Activated T-helper 2 cell treated with anti-CD3 and anti-CD28 coated beads, Interferon-gamma antibody, Interleukin-2, Interleukin-4, amounts not matched to agents 10 μg/mL and 5 μg/mL and 100 μg/mL, durations not matched to agents 14 hours and 24 hours and 36 hours (primary cell): ENCODE data around the gene H6PD. TPM values are rescaled to one million over a fixed set of nuclear protein-coding genes. Genes with fewer than 3 reads are reported as not detected.

ENCODE experiments used
- DNase-seq: peaks from one replicate; pipeline ENCODE4 v3.0.0; 2021; ENCODE audit warnings: low spot score
- H3K27ac Mint-ChIP-seq: one replicate; pipeline ENCODE4 v1.8.0; 2021; ENCODE audit warnings: mixed read lengths
- H3K27me3 Mint-ChIP-seq: one replicate; pipeline ENCODE4 v1.8.0; 2021; ENCODE audit warnings: low read depth, mixed read lengths
- H3K36me3 Mint-ChIP-seq: one replicate; pipeline ENCODE4 v1.8.0; 2021; ENCODE audit warnings: low read depth, mixed read lengths
- H3K4me1 Mint-ChIP-seq: one replicate; pipeline ENCODE4 v1.8.0; 2021; ENCODE audit warnings: low read depth, mixed read lengths
- H3K4me3 Mint-ChIP-seq: one replicate; pipeline ENCODE4 v1.8.0; 2021; ENCODE audit warnings: low read depth, mild to moderate bottlenecking, moderate library complexity, mixed read lengths
- H3K9me3 Mint-ChIP-seq: one replicate; pipeline ENCODE4 v1.8.0; 2021; ENCODE audit warnings: mixed read lengths
- intact Hi-C: fragments of 100-400 bp; cut with micrococcal nuclease; formaldehyde crosslinking; loops from one replicate; pipeline ENCODE4 v1.15.1; 2023
- total RNA-seq: library from RNA; stranded (reverse); gene quantifications from 2 replicates; pipeline ENCODE4 v1.2.3, GENCODE V29; 2022

Gene H6PD
- total RNA-seq, 1 donor from 2014 or later, result 27.1 TPM

DNA sequence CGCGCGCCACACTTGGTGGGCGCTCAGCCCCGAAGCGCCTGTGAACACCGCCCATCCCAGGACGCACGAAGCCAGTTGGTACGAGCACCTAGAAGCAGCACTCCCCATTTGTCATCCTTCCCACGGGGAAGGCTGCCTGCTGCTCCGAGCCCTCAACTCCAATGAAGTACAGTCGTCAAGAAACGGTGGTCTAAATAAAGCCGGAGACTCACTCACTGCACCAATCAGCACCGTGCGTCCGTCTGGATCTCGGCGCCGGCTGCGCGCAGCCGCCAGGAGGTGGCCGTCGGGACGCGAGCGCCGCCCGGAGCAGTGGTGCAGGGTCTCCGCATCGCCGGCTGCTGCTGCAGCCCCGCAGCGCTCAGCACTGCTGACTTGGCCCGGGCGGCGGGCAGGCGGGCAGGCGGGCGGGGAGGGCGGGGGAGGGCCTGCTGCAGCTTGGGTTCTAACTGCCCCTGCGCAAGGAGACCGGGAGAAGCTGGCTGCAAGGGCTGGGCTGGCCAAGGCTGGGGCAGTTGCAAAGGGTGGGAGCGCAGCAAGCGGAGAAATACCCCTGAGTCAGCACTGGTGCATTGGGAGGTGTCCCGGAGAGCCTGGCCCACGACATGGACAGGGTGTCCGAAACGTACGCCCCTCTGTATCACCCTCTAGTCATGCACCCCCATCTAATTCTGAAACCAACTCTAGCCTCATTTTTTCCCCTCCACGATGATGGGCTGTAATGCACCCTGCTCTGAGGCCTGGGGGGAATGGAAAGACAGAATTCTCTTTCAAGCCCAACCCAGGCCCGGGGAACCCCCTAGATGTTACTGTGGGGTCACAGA is 35.8 kb upstream of the H6PD start:
- no peaks in the 10 kb centered on the region for H3K9me3 Mint-ChIP-seq
- intact Hi-C loops, result no loop called here
- H3K36me3 Mint-ChIP-seq, result no peaks in the 10 kb centered on the region
- H3K4me3 Mint-ChIP-seq, result no peak overlapping the region
- no peak overlapping the region for H3K27ac Mint-ChIP-seq
- peaks cover 47% of the 10 kb centered on the region for H3K4me1 Mint-ChIP-seq
- H3K27me3 Mint-ChIP-seq, result peaks cover 59% of the 10 kb centered on the region
- DNase-seq, result no peak

DNA sequence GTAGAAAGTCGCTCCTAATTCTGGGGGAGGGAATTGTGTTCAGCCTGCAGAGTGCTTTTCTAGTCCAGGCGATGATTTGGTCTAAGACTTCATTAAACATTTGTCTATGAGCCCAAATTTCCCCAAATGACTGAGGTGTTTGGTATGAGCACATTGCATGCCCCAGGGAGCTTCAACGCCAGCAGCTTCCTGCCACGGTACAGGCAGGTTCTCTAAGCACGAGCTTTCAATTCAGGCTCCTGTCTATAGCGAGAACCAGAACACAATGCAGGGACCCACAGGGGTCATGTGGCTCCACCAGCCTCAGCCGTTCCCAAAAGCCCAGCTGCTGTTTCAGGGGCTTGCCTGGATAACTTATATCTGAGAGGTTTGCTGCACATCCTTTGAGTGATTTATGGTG is 34.1 kb upstream of the H6PD start:
- intact Hi-C loops, result no loop called here
- Mint-ChIP-seq H3K27ac (no peak overlapping the region), H3K36me3 (no peaks in the 10 kb centered on the region), H3K27me3 (peaks cover 66% of the 10 kb centered on the region), H3K4me3 (no peak overlapping the region), H3K4me1 (peaks cover 50% of the 10 kb centered on the region), H3K9me3 (no peaks in the 10 kb centered on the region)
- DNase-seq, result no peak

DNA sequence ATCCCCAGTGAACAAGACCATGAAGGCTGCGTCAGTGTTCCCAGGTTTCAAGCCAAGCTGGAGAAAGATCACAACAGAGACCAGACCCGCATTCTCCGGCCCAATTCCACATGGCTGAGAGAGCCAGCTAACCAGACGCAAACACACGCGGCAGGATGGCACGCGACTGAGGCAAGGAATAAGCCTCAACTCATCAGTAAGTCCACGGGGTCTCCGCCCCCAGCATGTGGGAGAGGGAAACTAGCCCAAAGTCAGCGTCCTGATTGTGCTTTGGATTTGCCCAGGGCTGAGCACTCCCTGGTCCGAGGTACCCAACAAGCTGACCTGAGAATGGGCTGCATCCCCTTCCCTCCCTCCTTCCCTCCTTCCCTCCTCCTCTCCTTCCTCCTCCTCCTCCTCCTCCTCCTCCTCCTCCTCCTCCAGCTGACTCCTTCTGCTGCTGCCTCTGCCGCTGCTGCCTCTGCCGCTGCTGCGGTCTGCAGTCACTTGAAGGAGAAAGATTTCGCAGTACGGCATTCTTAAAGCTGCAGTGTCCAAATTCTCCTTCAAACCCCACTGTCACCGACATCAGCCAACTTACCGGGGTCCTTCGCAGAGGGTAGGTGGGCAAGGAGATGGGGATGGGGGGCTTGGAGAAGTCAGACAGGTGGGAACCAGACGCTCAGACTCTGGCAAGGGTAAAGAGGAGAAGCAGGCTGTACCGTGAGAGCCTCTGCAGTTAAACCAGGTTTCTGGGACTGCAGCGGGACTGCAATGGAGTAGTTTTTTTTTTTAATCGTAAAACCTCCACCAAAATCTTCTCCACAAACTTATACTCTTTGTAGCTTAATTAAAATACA is 33.0 kb upstream of the H6PD start:
- intact Hi-C loops, result no loop called here
- Mint-ChIP-seq H3K27ac (no peak overlapping the region), H3K4me3 (peak overlapping the region; percentile 36), H3K27me3 (peaks cover 70% of the 10 kb centered on the region), H3K9me3 (no peaks in the 10 kb centered on the region), H3K4me1 (peaks cover 41% of the 10 kb centered on the region), H3K36me3 (no peaks in the 10 kb centered on the region)
- no peak for DNase-seq

DNA sequence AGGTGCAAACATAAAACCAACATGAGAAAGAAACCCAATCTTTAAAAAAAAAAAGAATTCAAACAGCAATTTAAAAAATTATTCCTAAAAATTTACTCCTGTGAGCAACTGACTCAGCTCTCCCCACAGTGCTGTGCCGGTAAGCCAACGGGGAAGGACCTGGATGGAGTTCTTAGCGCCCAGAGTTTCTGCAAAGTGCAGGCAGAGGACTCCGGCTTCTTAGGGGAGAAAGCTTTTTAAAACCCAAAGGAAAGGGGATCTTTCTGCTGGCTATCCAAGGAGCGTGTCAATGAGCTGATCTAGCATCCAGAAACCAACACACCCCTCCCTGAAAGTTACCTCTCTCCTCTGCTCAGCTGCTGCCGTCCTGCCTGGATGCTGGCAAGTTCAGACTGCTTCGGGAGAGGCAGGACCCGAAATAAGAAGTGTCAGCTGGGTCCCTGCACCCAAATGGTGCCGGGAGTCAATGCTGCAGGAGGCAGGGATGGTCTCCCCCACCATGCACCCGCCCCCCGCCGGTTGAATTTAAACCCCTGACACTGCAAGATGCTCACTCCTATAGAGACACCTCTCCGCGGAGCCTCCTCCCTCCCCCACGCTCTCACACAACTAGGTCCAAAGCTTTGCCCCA is 32.2 kb upstream of the H6PD start:
- Mint-ChIP-seq H3K4me3 (peak overlapping the region; percentile 34), H3K4me1 (peaks cover 42% of the 10 kb centered on the region), H3K36me3 (no peaks in the 10 kb centered on the region), H3K27ac (no peak overlapping the region), H3K9me3 (no peaks in the 10 kb centered on the region), H3K27me3 (peaks cover 71% of the 10 kb centered on the region)
- intact Hi-C loops, result no loop called here
- no peak for DNase-seq

DNA sequence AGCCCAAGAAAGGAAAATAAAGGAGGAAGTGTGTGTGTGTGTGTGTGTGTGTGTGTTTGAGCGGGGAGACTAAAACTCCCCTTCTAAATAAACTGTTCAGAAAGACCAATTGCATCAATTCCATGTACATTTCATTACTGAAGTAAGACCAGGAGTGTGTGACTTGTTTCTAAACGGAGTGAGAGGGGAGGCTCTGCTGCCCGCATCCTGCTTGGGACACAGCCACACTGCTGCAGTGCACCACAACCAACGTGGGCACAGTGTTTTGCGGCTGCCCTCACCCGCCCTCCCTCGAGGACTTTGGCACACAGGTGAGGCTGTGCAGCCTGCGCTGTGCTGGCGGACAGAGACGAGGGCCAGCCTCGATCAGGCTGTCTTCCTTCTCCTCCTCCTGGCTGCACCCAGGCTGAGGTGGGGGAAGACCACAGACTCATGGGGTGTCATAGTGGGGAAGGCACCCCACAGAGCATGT is 31.0 kb upstream of the H6PD start:
- intact Hi-C loops, result no loop called here

DNA sequence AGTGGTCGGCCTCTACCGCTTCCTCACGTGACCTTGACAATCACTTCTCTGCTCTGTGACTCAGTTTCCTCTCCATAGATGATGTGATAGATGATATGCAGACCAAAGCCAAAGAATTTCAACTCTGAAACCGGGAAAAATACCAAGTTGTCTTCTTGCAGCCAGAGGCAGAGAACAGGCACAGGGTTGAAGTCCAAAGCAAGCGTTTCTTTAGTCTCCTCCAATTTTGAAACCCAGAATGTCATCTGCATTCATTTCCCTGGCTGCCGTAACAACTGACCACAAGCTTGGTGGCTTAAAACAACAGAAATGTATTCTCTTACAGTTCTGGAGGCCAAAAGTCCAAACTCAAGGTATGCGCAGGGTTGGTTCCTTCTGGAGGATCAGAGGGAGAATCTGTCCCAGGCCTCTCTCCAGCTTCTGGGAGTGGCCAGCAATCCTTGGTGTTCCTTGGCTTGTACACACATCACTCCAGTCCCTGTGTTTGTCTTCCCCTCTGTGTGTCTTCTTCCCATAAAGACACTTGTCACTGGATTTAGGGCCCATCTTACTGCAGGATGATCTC is 30.3 kb upstream of the H6PD start:
- Mint-ChIP-seq H3K4me1 (peaks cover 43% of the 10 kb centered on the region), H3K4me3 (no peak overlapping the region), H3K27ac (no peak overlapping the region), H3K27me3 (peaks cover 58% of the 10 kb centered on the region), H3K9me3 (no peaks in the 10 kb centered on the region), H3K36me3 (no peaks in the 10 kb centered on the region)
- intact Hi-C loops, result no loop called here
- DNase-seq, result no peak

More for the DNA sequence above, 31.0 kb upstream of the H6PD start:
- Mint-ChIP-seq H3K4me1 (peaks cover 43% of the 10 kb centered on the region), H3K36me3 (no peaks in the 10 kb centered on the region), H3K27me3 (peaks cover 63% of the 10 kb centered on the region), H3K9me3 (no peaks in the 10 kb centered on the region), H3K27ac (no peak overlapping the region), H3K4me3 (no peak overlapping the region)
- no peak for DNase-seq

DNA sequence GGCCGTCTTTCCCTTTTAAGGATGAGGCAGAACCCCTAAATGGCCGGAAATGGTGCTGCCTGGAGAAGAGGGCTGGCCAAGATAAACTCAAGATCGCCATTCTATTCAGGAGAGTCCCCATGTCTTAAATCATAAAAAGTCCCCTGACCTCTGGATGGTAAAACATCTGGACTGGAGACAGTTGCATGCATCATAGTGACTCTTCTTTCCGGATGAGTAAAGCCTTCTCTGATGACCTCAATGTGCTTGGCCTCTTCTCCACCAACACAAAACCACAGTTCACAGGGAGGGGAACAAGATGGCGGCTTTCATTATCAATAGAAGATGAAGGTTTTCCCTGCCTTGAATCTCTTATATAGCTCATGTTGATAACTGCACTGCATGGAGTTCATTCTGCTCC is 27.5 kb upstream of the H6PD start:
- Mint-ChIP-seq H3K36me3 (no peaks in the 10 kb centered on the region), H3K27ac (no peak overlapping the region), H3K4me3 (no peak overlapping the region), H3K27me3 (peaks cover 40% of the 10 kb centered on the region), H3K4me1 (peaks cover 34% of the 10 kb centered on the region), H3K9me3 (no peaks in the 10 kb centered on the region)
- DNase-seq, result no peak
- intact Hi-C loops, result loop anchor here (2.0 kb wide), 1 partner anchor 34 kb away; no protein-coding TSS in a partner anchor

DNA sequence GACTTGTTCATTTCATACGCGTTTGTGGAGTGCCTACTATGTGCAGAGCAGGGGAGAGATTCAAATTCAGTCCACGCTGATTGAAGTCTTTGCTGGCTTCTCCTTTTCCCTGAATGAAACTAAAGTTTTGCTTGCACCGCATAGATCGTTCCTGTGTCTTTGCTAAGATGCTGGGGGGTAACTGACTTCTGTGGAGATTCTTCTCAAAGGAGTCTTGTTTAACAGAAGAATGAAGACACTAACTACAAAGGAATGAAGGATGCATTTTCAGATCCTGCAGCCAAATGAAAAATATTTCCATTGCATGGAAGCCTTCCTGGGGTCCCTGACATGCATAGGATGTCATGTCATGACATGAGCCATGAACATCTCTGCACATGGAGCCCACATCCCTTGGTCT is 26.9 kb upstream of the H6PD start:
- H3K36me3 Mint-ChIP-seq, result no peaks in the 10 kb centered on the region
- DNase-seq, result no peak
- peaks cover 34% of the 10 kb centered on the region for H3K27me3 Mint-ChIP-seq
- peaks cover 30% of the 10 kb centered on the region for H3K4me1 Mint-ChIP-seq
- no peak overlapping the region for H3K4me3 Mint-ChIP-seq
- H3K27ac Mint-ChIP-seq, result no peak overlapping the region
- intact Hi-C loops, result loop anchor here (2.0 kb wide), 1 partner anchor 33 kb away; no protein-coding TSS in a partner anchor
- no peaks in the 10 kb centered on the region for H3K9me3 Mint-ChIP-seq

DNA sequence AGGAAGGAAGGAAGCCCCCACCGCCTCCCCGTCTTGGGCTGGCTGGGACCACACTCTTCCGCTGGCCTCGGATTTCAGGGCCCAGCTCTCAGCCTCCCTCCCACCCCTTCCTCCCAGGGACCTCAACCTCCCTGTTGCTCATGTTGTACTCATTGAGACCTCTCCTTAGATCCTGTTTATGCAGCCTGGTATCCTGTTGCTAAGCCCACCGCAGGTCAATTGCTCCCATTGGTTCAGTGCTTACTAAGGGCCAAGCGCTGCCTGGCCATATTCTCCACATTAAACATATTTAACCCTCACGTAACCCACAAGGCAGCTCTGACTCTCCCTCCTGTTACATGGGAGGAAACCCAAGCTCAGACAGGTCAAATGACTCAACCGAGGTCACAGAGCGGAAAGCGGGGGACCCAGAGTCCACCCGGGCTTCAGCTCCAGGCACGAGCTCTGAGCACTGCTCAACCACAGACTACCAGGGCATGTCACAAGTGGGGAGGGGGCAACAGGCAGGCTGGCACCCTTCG is 23.2 kb upstream of the H6PD start:
- Mint-ChIP-seq H3K36me3 (no peaks in the 10 kb centered on the region), H3K4me1 (peaks cover 16% of the 10 kb centered on the region), H3K9me3 (no peaks in the 10 kb centered on the region), H3K27ac (no peak overlapping the region), H3K4me3 (no peak overlapping the region), H3K27me3 (peaks cover 19% of the 10 kb centered on the region)
- DNase-seq, result no peak
- intact Hi-C loops, result no loop called here

DNA sequence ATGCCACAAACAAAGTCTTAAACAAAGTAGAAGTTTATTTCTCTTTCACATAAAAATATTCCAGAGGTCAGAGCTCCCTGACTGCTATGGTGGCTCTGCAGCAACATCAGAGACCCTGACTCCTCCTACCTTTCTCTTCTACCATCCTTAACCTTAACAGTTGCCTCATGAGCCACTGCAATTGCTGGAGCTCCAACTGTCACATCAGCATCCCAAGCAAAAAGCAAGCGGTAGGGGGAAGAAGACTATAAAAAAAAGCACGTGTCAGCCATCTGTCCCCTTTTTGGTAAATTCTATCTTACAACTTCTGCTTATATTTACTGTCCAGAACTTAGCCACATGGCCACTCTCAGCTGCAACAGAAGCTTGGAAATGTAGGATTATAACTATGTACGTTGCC is 21.8 kb upstream of the H6PD start:
- Mint-ChIP-seq H3K36me3 (no peaks in the 10 kb centered on the region), H3K4me3 (no peak overlapping the region), H3K27me3 (peaks cover 13% of the 10 kb centered on the region), H3K27ac (no peak overlapping the region), H3K4me1 (peaks cover 7% of the 10 kb centered on the region), H3K9me3 (no peaks in the 10 kb centered on the region)
- no peak for DNase-seq
- intact Hi-C loops, result no loop called here

DNA sequence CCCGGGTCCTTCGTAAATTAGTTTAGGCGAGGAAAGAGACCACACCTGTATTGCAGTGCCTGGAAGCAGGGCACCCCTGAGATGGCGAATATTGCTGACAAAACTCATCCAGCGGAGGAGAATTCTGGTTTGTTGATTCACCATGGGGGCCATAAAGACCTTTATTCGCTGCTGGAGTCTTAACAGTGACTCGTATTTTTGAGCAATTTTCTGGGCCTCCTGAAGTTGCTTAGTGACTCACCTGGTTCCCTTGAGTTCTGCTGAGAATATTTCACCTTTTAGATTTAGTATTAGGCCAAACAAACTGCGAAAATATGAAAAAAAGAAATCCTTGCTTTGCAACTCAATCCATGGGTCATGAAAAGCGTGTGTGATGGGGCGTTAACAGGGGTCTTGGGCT is 20.6 kb upstream of the H6PD start:
- H3K27ac Mint-ChIP-seq, result no peak overlapping the region

DNA sequence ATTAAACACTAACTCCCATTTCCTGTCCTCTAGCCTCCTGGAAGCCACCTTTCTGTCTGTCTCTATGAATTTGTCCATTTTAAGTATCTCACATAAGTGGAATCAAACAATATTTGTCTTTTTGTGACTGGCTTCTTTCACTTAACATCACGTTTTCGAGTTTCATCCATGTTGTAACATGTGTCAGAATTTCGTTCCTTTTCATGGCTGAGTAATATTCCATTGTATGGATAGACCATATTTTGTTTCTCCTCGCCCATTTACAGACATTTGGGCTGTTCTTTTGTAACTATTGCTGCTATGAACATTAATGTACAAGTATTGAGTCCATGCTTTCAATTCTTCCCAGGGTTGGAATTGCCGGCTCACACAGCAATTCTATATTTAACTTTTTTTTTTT is 15.7 kb upstream of the H6PD start:
- H3K36me3 Mint-ChIP-seq, result no peaks in the 10 kb centered on the region
- H3K4me3 Mint-ChIP-seq, result no peak overlapping the region
- no peak for DNase-seq
- H3K4me1 Mint-ChIP-seq, result no peaks in the 10 kb centered on the region
- intact Hi-C loops, result no loop called here
- H3K9me3 Mint-ChIP-seq, result no peaks in the 10 kb centered on the region
- no peak overlapping the region for H3K27ac Mint-ChIP-seq
- peaks cover 12% of the 10 kb centered on the region for H3K27me3 Mint-ChIP-seq

More for the DNA sequence above, 20.6 kb upstream of the H6PD start:
- intact Hi-C loops, result no loop called here
- Mint-ChIP-seq H3K4me3 (no peak overlapping the region), H3K36me3 (no peaks in the 10 kb centered on the region), H3K4me1 (peaks cover 7% of the 10 kb centered on the region), H3K27me3 (peaks cover 13% of the 10 kb centered on the region), H3K9me3 (no peaks in the 10 kb centered on the region)
- no peak for DNase-seq
